Measurements from ENCODE around the gene CEP152. TPM values are rescaled to one million over a fixed set of nuclear protein-coding genes. Genes with fewer than 3 reads are reported as not detected.

The CEP152 gene
- polyA plus RNA-seq, 3 donors, result 1.0 to 3.8 (median 1.4) TPM

GRCh38 chr15:48834756-48835155 lies 23.9 kb upstream of the CEP152 start:
- TF ChIP-seq, protein P1, sequence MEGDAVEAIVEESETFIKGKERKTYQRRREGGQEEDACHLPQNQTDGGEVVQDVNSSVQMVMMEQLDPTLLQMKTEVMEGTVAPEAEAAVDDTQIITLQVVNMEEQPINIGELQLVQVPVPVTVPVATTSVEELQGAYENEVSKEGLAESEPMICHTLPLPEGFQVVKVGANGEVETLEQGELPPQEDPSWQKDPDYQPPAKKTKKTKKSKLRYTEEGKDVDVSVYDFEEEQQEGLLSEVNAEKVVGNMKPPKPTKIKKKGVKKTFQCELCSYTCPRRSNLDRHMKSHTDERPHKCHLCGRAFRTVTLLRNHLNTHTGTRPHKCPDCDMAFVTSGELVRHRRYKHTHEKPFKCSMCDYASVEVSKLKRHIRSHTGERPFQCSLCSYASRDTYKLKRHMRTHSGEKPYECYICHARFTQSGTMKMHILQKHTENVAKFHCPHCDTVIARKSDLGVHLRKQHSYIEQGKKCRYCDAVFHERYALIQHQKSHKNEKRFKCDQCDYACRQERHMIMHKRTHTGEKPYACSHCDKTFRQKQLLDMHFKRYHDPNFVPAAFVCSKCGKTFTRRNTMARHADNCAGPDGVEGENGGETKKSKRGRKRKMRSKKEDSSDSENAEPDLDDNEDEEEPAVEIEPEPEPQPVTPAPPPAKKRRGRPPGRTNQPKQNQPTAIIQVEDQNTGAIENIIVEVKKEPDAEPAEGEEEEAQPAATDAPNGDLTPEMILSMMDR (IDR thresholded peaks at IDR 0.05), result no peak
- Histone ChIP-seq H3K79me2 (ENCODE audit: insufficient read depth, low read length) (no peaks in the 10 kb centered on the region), H3K4me1 (ENCODE audit: control insufficient read depth in 1 of 2, insufficient read depth in 2 of 2, low read length in 2 of 2) (no peaks in the 10 kb centered on the region), H3K9ac (ENCODE audit: insufficient read depth, low read length, poor library complexity, severe bottlenecking) (no peak overlapping the region), H3K9me3 (replicated peaks in 1 of 2; ENCODE audit: control insufficient read depth in 1 of 2, insufficient read depth in 1 of 2, low read length in 2 of 2) (peaks cover 0 to 7% of the 10 kb centered on the region in 2 donors), H2AFZ (ENCODE audit: insufficient read depth, low read depth, low read length, poor library complexity, severe bottlenecking) (no peak overlapping the region), H3K27ac (ENCODE audit: low read depth in 1 of 2, low read length in 2 of 2) (no peak overlapping the region), H3K27me3 (ENCODE audit: control insufficient read depth in 2 of 2, insufficient read depth in 2 of 2, low read length in 2 of 2) (no peaks in the 10 kb centered on the region), H3K36me3 (replicated peaks in 1 of 2; ENCODE audit: control insufficient read depth in 1 of 2, insufficient read depth in 2 of 2, low read length in 2 of 2) (no peaks in the 10 kb centered on the region), H4K20me1 (ENCODE audit: insufficient read depth, low read length) (no peaks in the 10 kb centered on the region), H3K4me2 (replicated peaks; ENCODE audit: extremely low read depth, low read length, poor library complexity, severe bottlenecking) (no peak overlapping the region), H3K4me3 (replicated peaks in 1 of 3; ENCODE audit: low read depth in 2 of 3, low read length in 3 of 3) (no peak overlapping the region)
- no peak overlapping the region for H3K4me3 Mint-ChIP-seq
- H3K27me3 Mint-ChIP-seq (ENCODE audit: low read depth in 3 of 3), result peaks cover 1 to 3% (median 2%) of the 10 kb centered on the region in 3 donors
- H3K27ac Mint-ChIP-seq, result no peak overlapping the region
- no peak for DNase-seq
- peaks cover 7 to 16% (median 10%) of the 10 kb centered on the region in 7 donors for H3K9me3 Mint-ChIP-seq
- intact Hi-C loops (cut with micrococcal nuclease), result no loop called here
- WGBS (ENCODE audit: insufficient coverage), result no CpG with 5 or more reads among the region's 5 CpGs
- no peaks in the 10 kb centered on the region for H3K36me3 Mint-ChIP-seq
- H3K4me1 Mint-ChIP-seq, result no peaks in the 10 kb centered on the region

DNA sequence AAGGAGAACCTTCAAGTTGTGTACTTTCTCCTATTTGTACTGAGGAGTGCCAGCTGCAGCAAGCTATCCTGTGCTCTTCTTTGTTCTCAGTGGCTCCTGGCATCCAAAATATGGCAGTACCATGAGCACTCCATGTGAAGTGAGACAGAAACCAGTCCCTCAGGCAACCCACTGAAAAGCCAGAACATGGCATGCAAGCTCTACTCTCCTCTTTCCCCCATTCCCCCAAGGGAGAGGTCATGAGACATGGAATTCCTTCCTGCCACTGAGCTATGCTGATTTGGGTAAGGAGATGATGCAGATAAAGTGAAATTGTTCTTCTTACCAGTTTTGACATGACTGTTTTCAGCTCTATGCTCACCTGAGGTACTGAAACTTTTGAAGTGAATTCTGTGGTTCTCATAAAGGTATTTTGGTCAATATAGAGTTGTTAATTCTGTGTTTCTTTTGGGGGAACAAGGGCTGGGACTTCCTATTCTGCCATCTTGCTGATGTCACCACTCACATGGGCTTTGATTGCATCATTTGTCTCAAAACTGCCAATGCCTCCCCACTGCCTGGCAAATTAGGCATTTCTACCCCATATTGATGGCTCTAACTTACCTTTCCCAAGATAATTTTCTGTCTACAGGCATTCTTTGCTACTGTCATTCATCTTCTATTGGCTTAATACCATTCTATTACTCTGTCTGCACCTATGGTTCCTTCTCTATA lies 22.8 kb upstream of the CEP152 start:
- no peaks in the 10 kb centered on the region for H3K79me2 ChIP-seq (ENCODE audit: insufficient read depth, low read length)
- no peaks in the 10 kb centered on the region for H3K36me3 ChIP-seq (replicated peaks in 1 of 2; ENCODE audit: control insufficient read depth in 1 of 2, insufficient read depth in 2 of 2, low read length in 2 of 2)
- H4K20me1 ChIP-seq (ENCODE audit: insufficient read depth, low read length), result no peaks in the 10 kb centered on the region
- H3K4me1 ChIP-seq (ENCODE audit: control insufficient read depth in 1 of 2, insufficient read depth in 2 of 2, low read length in 2 of 2), result no peaks in the 10 kb centered on the region
- no peak overlapping the region for H3K27ac Mint-ChIP-seq
- no peaks in the 10 kb centered on the region for H3K4me1 Mint-ChIP-seq
- H2AFZ ChIP-seq (ENCODE audit: insufficient read depth, low read depth, low read length, poor library complexity, severe bottlenecking), result no peak overlapping the region
- no peak overlapping the region for H3K4me2 ChIP-seq (replicated peaks; ENCODE audit: extremely low read depth, low read length, poor library complexity, severe bottlenecking)
- H3K27me3 Mint-ChIP-seq (ENCODE audit: low read depth in 3 of 3), result peaks cover 1 to 5% (median 2%) of the 10 kb centered on the region in 3 donors
- H3K4me3 ChIP-seq (replicated peaks in 1 of 3; ENCODE audit: low read depth in 2 of 3, low read length in 3 of 3), result no peak overlapping the region
- no peak overlapping the region for H3K9ac ChIP-seq (ENCODE audit: insufficient read depth, low read length, poor library complexity, severe bottlenecking)
- no peaks in the 10 kb centered on the region for H3K27me3 ChIP-seq (ENCODE audit: control insufficient read depth in 2 of 2, insufficient read depth in 2 of 2, low read length in 2 of 2)
- H3K9me3 ChIP-seq (replicated peaks in 1 of 2; ENCODE audit: control insufficient read depth in 1 of 2, insufficient read depth in 1 of 2, low read length in 2 of 2), result peaks cover 0 to 7% of the 10 kb centered on the region in 2 donors
- intact Hi-C loops (cut with micrococcal nuclease), result no loop called here
- no peak overlapping the region for H3K4me3 Mint-ChIP-seq
- DNase-seq, result no peak
- H3K27ac ChIP-seq (ENCODE audit: low read depth in 1 of 2, low read length in 2 of 2), result no peak overlapping the region
- peaks cover 7 to 16% (median 10%) of the 10 kb centered on the region in 7 donors for H3K9me3 Mint-ChIP-seq
- TF ChIP-seq, protein P1 (IDR thresholded peaks at IDR 0.05), result no peak
- no peaks in the 10 kb centered on the region for H3K36me3 Mint-ChIP-seq
